22Rv1 (cell line): Measurements from ENCODE around the gene LCA5L.

Source experiments
- CTCF ChIP-seq: fragments of 450-650 bp; IDR thresholded peaks from 2 replicates; pipeline ENCODE4 v1.5.1; 2017; ENCODE audit warnings: mild to moderate bottlenecking
- ZFX ChIP-seq: fragments of 450-650 bp; IDR thresholded peaks from 2 replicates; pipeline ENCODE4 v1.6.1; 2017; ENCODE audit warnings: antibody characterized with exemption, borderline replicate concordance

GRCh38 chr21:39363607-39364555, 81.7 kb downstream of the LCA5L start:
- TF ChIP-seq CTCF (no peak), ZFX (no peak)
